K562 (cell line): Measurements from ENCODE around the gene TINAGL1.

Source experiments
- MAFK ChIP-seq: IDR thresholded peaks from 2 replicates; pipeline ENCODE4 v1.6.1; 2011; ENCODE audit warnings: low read length, improper control_type of control experiment
- TF ChIP-seq, protein P1 (sequence below), 2 experiments: IDR thresholded peaks; 2 replicates each; pipeline ENCODE4 v1.6.1; 2011; ENCODE audit warnings: borderline replicate concordance in 1 of 2, control low read depth in 1 of 2, low read depth in 1 of 2, low read length in 1 of 2, mild to moderate bottlenecking in 1 of 2, mixed read lengths in 1 of 2, moderate library complexity in 1 of 2; ENCODE audit not compliant: insufficient read depth in 1 of 2, insufficient read length in 1 of 2, poor library complexity in 1 of 2, severe bottlenecking in 1 of 2; ENCODE audit errors: extremely low read depth in 1 of 2

DNA sequence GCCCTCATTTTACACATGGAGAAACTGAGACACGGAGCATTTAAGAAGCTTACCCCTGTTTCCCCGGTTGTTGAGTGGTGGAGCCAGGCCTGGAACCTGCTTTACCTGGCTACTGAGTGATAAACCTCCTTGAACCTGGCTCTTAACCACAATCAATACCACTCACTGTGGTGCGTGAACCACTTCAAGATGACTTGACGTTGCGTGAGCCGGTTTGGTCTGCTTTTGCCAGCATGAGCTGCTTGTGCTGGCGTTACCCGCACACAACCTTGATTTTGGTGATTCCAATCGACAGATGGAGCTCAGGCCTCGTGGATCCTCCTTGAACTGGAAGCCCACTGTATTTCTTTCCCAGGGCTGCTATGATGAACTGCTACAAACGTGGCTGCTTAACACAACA lies 6.1 kb upstream of the TINAGL1 start:
- TF ChIP-seq, protein P1, sequence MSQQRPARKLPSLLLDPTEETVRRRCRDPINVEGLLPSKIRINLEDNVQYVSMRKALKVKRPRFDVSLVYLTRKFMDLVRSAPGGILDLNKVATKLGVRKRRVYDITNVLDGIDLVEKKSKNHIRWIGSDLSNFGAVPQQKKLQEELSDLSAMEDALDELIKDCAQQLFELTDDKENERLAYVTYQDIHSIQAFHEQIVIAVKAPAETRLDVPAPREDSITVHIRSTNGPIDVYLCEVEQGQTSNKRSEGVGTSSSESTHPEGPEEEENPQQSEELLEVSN (IDR thresholded peaks at IDR 0.05; ENCODE audit: borderline replicate concordance in 1 of 2, extremely low read depth in 1 of 2, insufficient read depth in 1 of 2, insufficient read length in 1 of 2, low read depth in 1 of 2, low read length in 1 of 2, poor library complexity in 1 of 2, severe bottlenecking in 1 of 2) = no peak
- TF ChIP-seq MAFK = no peak
